ENCODE measurements around the gene MEF2D.
A peak's percentile ranks its signal among the peaks of the same experiment; 100 is the strongest.

MEF2D gene

DNA sequence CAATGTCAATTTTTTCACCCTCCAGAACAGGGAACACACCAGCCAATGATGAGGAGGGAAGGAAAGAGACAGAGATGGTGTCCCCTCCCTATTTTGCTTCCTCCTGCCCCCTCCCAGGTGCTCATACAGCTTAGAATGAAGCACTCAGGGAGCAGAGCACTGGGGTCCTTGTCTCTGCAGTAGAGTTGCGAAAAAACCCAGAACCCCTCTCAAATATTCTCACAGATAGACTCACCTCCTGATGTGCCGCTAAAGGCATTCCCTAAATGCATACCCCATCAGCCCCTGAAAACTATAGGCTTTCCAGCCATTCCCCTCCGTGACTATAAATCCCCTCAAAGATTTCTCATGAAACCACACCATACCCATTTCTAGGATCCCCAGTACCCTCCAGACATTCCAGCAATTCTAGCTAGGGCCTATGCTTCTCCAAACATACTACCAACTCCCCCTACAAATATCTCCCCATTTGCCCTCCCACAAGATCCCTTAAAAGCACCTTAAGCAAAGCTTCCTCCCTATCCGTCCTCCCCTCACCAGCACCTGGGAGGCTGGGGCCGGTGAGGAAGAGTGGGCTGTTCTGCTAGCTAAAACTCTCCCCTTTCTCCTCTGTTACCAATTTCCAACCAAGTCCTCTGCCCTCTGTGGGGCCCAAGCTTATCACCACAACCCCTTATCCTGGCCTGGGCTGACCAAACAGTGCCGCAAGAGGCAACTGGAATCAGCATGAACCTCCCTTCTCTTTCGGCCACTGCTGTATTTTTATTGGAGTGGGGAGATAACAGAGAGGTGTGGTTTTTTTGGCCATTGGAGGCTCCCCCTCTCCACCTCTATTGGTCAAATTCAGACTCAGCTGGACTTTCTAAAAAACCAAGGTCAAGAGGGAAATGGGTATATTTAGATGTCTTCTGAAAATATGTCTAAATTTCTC is 76.9 kb downstream of the MEF2D start:
- Histone ChIP-seq H3F3A (ENCODE audit: control insufficient read depth, insufficient read depth) (no peaks in the 10 kb centered on the region), H3K27ac (ENCODE audit: low read depth, low read length) (no peak overlapping the region), H3K27me3 (ENCODE audit: control insufficient read depth, low read length) (peaks cover 97% of the 10 kb centered on the region), H3K9me3 (ENCODE audit: control insufficient read depth, insufficient read depth, low read length) (no peaks in the 10 kb centered on the region), H4K20me1 (ENCODE audit: control insufficient read depth, insufficient read depth, low read depth, low read length) (no peaks in the 10 kb centered on the region), H3K4me2 (ENCODE audit: low read length) (no peak overlapping the region), H3K79me2 (ENCODE audit: control insufficient read depth, low read length) (no peaks in the 10 kb centered on the region), H3K36me3 (ENCODE audit: control insufficient read depth, low read length) (no peaks in the 10 kb centered on the region), H3K4me3 (ENCODE audit: low read length) (no peak overlapping the region), H3K9me2 (replicated peaks; ENCODE audit: control insufficient read depth, low read length) (no peaks in the 10 kb centered on the region), H3K4me1 (ENCODE audit: control insufficient read depth, low read length) (peaks cover 21% of the 10 kb centered on the region)
- TF ChIP-seq CTCF (IDR thresholded peaks at IDR 0.05; ENCODE audit: low read depth, low read length, poor library complexity, severe bottlenecking), result no peak
- no peak; the same call in 1 of the 2 replicates for TF ChIP-seq EZH2phosphoT487 (IDR thresholded peaks at IDR 0.05; ENCODE audit: borderline replicate concordance, low read length)

DNA sequence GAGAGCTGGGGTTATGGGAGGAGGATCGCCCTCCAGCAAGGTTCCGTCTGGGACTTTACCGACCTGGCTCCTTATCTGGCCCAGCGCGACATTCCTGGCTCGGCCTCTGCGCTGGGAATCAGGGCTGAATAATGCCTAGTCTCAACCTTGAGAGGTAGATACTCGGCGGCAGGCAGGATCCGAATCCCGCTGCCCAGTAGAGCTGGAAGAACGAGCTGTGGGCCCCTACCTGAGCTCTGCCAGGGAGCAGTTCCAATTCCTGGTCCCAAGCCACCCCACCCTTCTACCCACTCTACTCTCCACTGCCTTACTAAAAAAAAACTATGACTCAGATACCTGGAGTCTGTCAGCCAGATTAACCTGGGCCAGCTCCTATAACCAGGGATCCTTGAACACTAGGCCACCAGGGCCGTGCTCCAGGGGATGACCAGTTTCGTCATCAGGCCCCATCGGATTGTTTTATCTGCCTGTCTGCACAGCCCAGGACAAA is 77.9 kb downstream of the MEF2D start:
- no peaks in the 10 kb centered on the region for H3K9me2 ChIP-seq (replicated peaks; ENCODE audit: control insufficient read depth, low read length)
- no peak overlapping the region for H3K4me2 ChIP-seq (ENCODE audit: low read length)
- no peaks in the 10 kb centered on the region for H3K36me3 ChIP-seq (ENCODE audit: control insufficient read depth, low read length)
- no peak overlapping the region for H3K4me3 ChIP-seq (ENCODE audit: low read length)
- H3K79me2 ChIP-seq (ENCODE audit: control insufficient read depth, low read length), result no peaks in the 10 kb centered on the region
- H3K4me1 ChIP-seq (ENCODE audit: control insufficient read depth, low read length), result peaks cover 21% of the 10 kb centered on the region
- no peak overlapping the region for H3K27ac ChIP-seq (ENCODE audit: low read depth, low read length)
- no peaks in the 10 kb centered on the region for H4K20me1 ChIP-seq (ENCODE audit: control insufficient read depth, insufficient read depth, low read depth, low read length)
- H3K27me3 ChIP-seq (ENCODE audit: control insufficient read depth, low read length), result peaks cover 95% of the 10 kb centered on the region
- TF ChIP-seq EZH2phosphoT487 (IDR thresholded peaks at IDR 0.05; ENCODE audit: borderline replicate concordance, low read length) (no peak), CTCF (IDR thresholded peaks at IDR 0.05; ENCODE audit: low read depth, low read length, poor library complexity, severe bottlenecking) (no peak)
- no peaks in the 10 kb centered on the region for H3F3A ChIP-seq (ENCODE audit: control insufficient read depth, insufficient read depth)
- H3K9me3 ChIP-seq (ENCODE audit: control insufficient read depth, insufficient read depth, low read length), result no peaks in the 10 kb centered on the region

GRCh38 chr1:156421939-156422601 is 78.5 kb downstream of the MEF2D start:
- Histone ChIP-seq H3K9me3 (ENCODE audit: control insufficient read depth, insufficient read depth, low read length) (no peaks in the 10 kb centered on the region), H4K20me1 (ENCODE audit: control insufficient read depth, insufficient read depth, low read depth, low read length) (no peaks in the 10 kb centered on the region), H3F3A (ENCODE audit: control insufficient read depth, insufficient read depth) (no peaks in the 10 kb centered on the region), H3K4me3 (ENCODE audit: low read length) (peak overlapping the region; percentile 56), H3K36me3 (ENCODE audit: control insufficient read depth, low read length) (no peaks in the 10 kb centered on the region), H3K4me2 (ENCODE audit: low read length) (peak overlapping the region; percentile 70), H3K27ac (ENCODE audit: low read depth, low read length) (no peak overlapping the region), H3K4me1 (ENCODE audit: control insufficient read depth, low read length) (peaks cover 21% of the 10 kb centered on the region), H3K79me2 (ENCODE audit: control insufficient read depth, low read length) (no peaks in the 10 kb centered on the region), H3K9me2 (replicated peaks; ENCODE audit: control insufficient read depth, low read length) (no peaks in the 10 kb centered on the region), H3K27me3 (ENCODE audit: control insufficient read depth, low read length) (peaks cover 95% of the 10 kb centered on the region)
- TF ChIP-seq EZH2phosphoT487 (IDR thresholded peaks at IDR 0.05; ENCODE audit: borderline replicate concordance, low read length), result no peak
- TF ChIP-seq CTCF (IDR thresholded peaks at IDR 0.05; ENCODE audit: low read depth, low read length, poor library complexity, severe bottlenecking), result no peak

Measured in DOHH2 (cell line).